ENCODE measurements around the gene COL5A2. TPM values are rescaled to one million over a fixed set of nuclear protein-coding genes. Genes with fewer than 3 reads are reported as not detected.

Gene COL5A2
- total and polyA plus RNA-seq, 9 of the 15 experiments (the other 6 are each of a cell fraction or from before 2014, with no cell fraction given): 0.01 to 0.54 (median 0.19) TPM

DNA sequence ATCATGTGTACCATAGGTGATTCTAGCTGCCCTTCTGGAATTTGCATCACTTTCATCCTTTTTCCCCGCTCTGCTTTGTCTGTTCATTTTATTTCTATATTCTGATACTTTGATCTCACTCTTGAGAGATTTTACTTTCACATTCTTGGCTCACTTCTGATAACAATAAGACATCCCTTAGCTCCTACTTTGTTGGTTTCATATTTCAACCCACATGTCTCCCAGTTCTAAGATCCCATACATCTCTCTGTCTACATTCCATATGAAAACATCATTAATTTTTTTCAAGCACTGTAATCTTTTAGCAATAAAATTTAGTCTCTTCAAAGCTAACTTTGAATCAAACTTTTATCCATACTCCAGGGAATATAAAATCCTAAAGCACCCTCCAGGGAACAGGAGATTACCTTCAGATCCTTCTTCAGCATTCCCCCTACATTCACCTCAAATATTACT, 129.8 kb downstream of the COL5A2 start:
- CTCF ChIA-PET (ENCODE audit: low intra/inter-chr PET ratio): no interaction called here
- in situ Hi-C loops (cut with MboI): no loop called here
- Histone ChIP-seq H3K27ac (ENCODE audit: extremely low read depth, low read depth, low read length) (no peak overlapping the region), H3K9ac (ENCODE audit: insufficient read depth in 1 of 2, low read depth in 2 of 2, low read length in 2 of 2) (no peak overlapping the region), H3K9me3 (replicated peaks; ENCODE audit: control insufficient read depth, insufficient read depth, low read depth, low read length) (no peaks in the 10 kb centered on the region), H3K9me1 (ENCODE audit: control insufficient read depth, insufficient read depth, low read length) (no peaks in the 10 kb centered on the region), H4K20me1 (replicated peaks; ENCODE audit: control insufficient read depth, insufficient read depth, low read length) (no peaks in the 10 kb centered on the region), H2AFZ (ENCODE audit: low read depth, low read length) (no peak overlapping the region), H3K4me1 (replicated peaks in 1 of 2; ENCODE audit: control insufficient read depth in 2 of 2, insufficient read depth in 2 of 2, low read length in 2 of 2) (no peaks in the 10 kb centered on the region), H3K4me2 (ENCODE audit: insufficient read depth, low read length) (no peak overlapping the region), H3K79me2 (ENCODE audit: control insufficient read depth, insufficient read depth, low read length) (no peaks in the 10 kb centered on the region), H3K27me3 (ENCODE audit: control insufficient read depth in 2 of 2, insufficient read depth in 2 of 2, low read length in 2 of 2) (no peaks in the 10 kb centered on the region), H3K4me3 (no peak overlapping the region), H3K36me3 (ENCODE audit: control insufficient read depth, insufficient read depth, low read length) (no peaks in the 10 kb centered on the region)
- no peak for FAIRE-seq
- intact Hi-C loops (cut with micrococcal nuclease): no loop called here
- WGBS (ENCODE audit: insufficient coverage, low coverage, missing lambda C conversion rate): 0% methylated on average over 1 of the region's 1 CpG
- ATAC-seq: no peak
- no peak for DNase-seq (ENCODE audit: extremely low read depth in 1 of 4, low spot score in 3 of 4)
- BruUV-seq (replicated peaks): no TSS peak
- POLR2A ChIA-PET: interaction anchor here (0.6 to 0.8 kb wide), 2 partner anchors 18 to 414 kb away, joined by 3 read pairs; no protein-coding TSS in a partner anchor
- TF ChIP-seq POLR2H (tag; IDR thresholded peaks at IDR 0.05; ENCODE audit: low read depth) (no peak), TEAD4 (IDR thresholded peaks at IDR 0.05; ENCODE audit: low read length) (no peak), TEAD4 (CRISPR knock-in tag; IDR thresholded peaks at IDR 0.05; ENCODE audit: borderline replicate concordance) (no peak), FOXP4 (CRISPR knock-in tag; IDR thresholded peaks at IDR 0.05; ENCODE audit: borderline replicate concordance) (no peak), BRF1 (IDR thresholded peaks at IDR 0.05; ENCODE audit: borderline replicate concordance, extremely low read depth, insufficient read length) (no peak), DPF2 (IDR thresholded peaks at IDR 0.05) (no peak), SRF (CRISPR knock-in tag; IDR thresholded peaks at IDR 0.05) (no peak), ZNF398 (CRISPR knock-in tag; IDR thresholded peaks at IDR 0.05) (no peak), SMAD2 (IDR thresholded peaks at IDR 0.05; ENCODE audit: low read depth, low read length) (no peak), ARID2 (IDR thresholded peaks at IDR 0.05) (no peak), CTBP1 (IDR thresholded peaks at IDR 0.05; ENCODE audit: borderline replicate concordance) (no peak), NR1H2 (CRISPR knock-in tag; IDR thresholded peaks at IDR 0.05) (no peak), POLR2AphosphoS2 (IDR thresholded peaks at IDR 0.05; ENCODE audit: low read length) (no peak)
- TF ChIP-seq, protein P1, sequence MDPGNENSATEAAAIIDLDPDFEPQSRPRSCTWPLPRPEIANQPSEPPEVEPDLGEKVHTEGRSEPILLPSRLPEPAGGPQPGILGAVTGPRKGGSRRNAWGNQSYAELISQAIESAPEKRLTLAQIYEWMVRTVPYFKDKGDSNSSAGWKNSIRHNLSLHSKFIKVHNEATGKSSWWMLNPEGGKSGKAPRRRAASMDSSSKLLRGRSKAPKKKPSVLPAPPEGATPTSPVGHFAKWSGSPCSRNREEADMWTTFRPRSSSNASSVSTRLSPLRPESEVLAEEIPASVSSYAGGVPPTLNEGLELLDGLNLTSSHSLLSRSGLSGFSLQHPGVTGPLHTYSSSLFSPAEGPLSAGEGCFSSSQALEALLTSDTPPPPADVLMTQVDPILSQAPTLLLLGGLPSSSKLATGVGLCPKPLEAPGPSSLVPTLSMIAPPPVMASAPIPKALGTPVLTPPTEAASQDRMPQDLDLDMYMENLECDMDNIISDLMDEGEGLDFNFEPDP (CRISPR knock-in tag; IDR thresholded peaks at IDR 0.05): no peak
- TF ChIP-seq, protein P2, sequence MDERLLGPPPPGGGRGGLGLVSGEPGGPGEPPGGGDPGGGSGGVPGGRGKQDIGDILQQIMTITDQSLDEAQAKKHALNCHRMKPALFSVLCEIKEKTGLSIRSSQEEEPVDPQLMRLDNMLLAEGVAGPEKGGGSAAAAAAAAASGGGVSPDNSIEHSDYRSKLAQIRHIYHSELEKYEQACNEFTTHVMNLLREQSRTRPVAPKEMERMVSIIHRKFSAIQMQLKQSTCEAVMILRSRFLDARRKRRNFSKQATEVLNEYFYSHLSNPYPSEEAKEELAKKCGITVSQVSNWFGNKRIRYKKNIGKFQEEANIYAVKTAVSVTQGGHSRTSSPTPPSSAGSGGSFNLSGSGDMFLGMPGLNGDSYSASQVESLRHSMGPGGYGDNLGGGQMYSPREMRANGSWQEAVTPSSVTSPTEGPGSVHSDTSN (CRISPR knock-in tag; IDR thresholded peaks at IDR 0.05; ENCODE audit: low read depth): no peak
- TF ChIP-seq, protein P2 (tag; conservative IDR thresholded peaks at IDR 0.05; ENCODE audit: low read depth): no peak
